IMR-90 (cell line): ENCODE measurements around the gene RCBTB1. TPM values are rescaled to one million over a fixed set of nuclear protein-coding genes. Genes with fewer than 3 reads are reported as not detected.

Experiments
- ATAC-seq: fragments of 200-7000 bp; cut with Tn5 transposase; 2 replicates; pipeline ENCODE4 v1.9.1; 2020; ENCODE audit warnings: low read depth, mild to moderate bottlenecking, moderate library complexity
- BruUV-seq: library from RNA; stranded (reverse); fragments of 400-500 nt; replicated peaks from 2 replicates; lab custom pipeline; 2021; lab: Mats Ljungman, UMichigan
- CTCF ChIA-PET: fragments of 300-600 bp; formaldehyde crosslinking; extraction: SDS; loops from one replicate; lab custom pipeline; 2021; ENCODE audit warnings: antibody characterized with exemption; lab: Yijun Ruan, JAX
- POLR2A ChIA-PET: fragments of 300-600 bp; sonication (Branson Sonifier 250); formaldehyde crosslinking; loops from one replicate; lab custom pipeline; 2022; ENCODE audit warnings: antibody characterized with exemption; ENCODE audit not compliant: unreplicated experiment; lab: Charles Lee
- DNase-seq: peaks from one replicate; pipeline ENCODE4 v3.0.0; 2013
- H2AFZ ChIP-seq: replicated peaks from 2 replicates; pipeline ENCODE3; 2013; ENCODE audit warnings: low read length, mild to moderate bottlenecking; ENCODE audit not compliant: poor library complexity
- H2AK5ac ChIP-seq: 2 replicates; pipeline ENCODE4 v1.6.1; 2013; ENCODE audit warnings: low read depth, low read length, inconsistent platforms
- H2AK9ac ChIP-seq: replicated peaks from 2 replicates; pipeline ENCODE3; 2013; ENCODE audit warnings: mild to moderate bottlenecking, low read depth, low read length, moderate library complexity; ENCODE audit not compliant: poor library complexity
- H2BK120ac ChIP-seq: 2 replicates; pipeline ENCODE4 v1.6.1; 2013; ENCODE audit warnings: low read depth, low read length, inconsistent platforms
- H2BK15ac ChIP-seq: 3 replicates; pipeline ENCODE4 v1.6.1; 2013; ENCODE audit warnings: low read depth, low read length, inconsistent platforms
- H2BK20ac ChIP-seq: 2 replicates; pipeline ENCODE4 v1.6.1; 2013; ENCODE audit warnings: low read depth, mild to moderate bottlenecking, inconsistent platforms, low read length, moderate library complexity
- H2BK5ac ChIP-seq: 2 replicates; pipeline ENCODE4 v1.6.1; 2013; ENCODE audit warnings: mild to moderate bottlenecking, low read depth, low read length, inconsistent platforms; ENCODE audit not compliant: poor library complexity, severe bottlenecking
- H3K14ac ChIP-seq: replicated peaks from 2 replicates; pipeline ENCODE4 v1.6.1; 2013; ENCODE audit warnings: low read depth, low read length, inconsistent platforms
- H3K18ac ChIP-seq: 2 replicates; pipeline ENCODE4 v1.6.1; 2013; ENCODE audit warnings: low read depth, low read length, control low read depth
- H3K23ac ChIP-seq: 2 replicates; pipeline ENCODE4 v1.6.1; 2013; ENCODE audit warnings: low read depth, low read length, inconsistent platforms
- H3K27ac ChIP-seq: 2 replicates; pipeline ENCODE4 v1.5.1; 2013; ENCODE audit warnings: mild to moderate bottlenecking, control low read depth, low read length; ENCODE audit not compliant: insufficient read depth
- H3K27me3 ChIP-seq: 2 replicates; pipeline ENCODE4 v1.6.1; 2013; ENCODE audit warnings: low read length; ENCODE audit not compliant: control insufficient read depth, insufficient read depth
- H3K36me3 ChIP-seq: 2 replicates; pipeline ENCODE4 v1.6.1; 2013; ENCODE audit warnings: low read length, mixed read lengths; ENCODE audit not compliant: control insufficient read depth, insufficient read depth
- H3K4ac ChIP-seq: 2 replicates; pipeline ENCODE4 v1.6.1; 2013; ENCODE audit warnings: low read depth, low read length, inconsistent platforms
- H3K4me1 ChIP-seq: 2 replicates; pipeline ENCODE4 v1.6.1; 2013; ENCODE audit warnings: low read length, mixed read lengths; ENCODE audit not compliant: control insufficient read depth, insufficient read depth
- H3K4me2 ChIP-seq: 2 replicates; pipeline ENCODE4 v1.6.1; 2013; ENCODE audit warnings: low read depth, mild to moderate bottlenecking, control low read depth, low read length, moderate library complexity
- H3K4me3 ChIP-seq: 2 replicates; pipeline ENCODE4 v1.5.1; 2013; ENCODE audit warnings: low read depth, mild to moderate bottlenecking, control low read depth, low read length, moderate library complexity; ENCODE audit not compliant: insufficient read depth
- H3K56ac ChIP-seq: 2 replicates; pipeline ENCODE4 v1.6.1; 2013; ENCODE audit warnings: low read length, inconsistent platforms; ENCODE audit not compliant: insufficient read depth; ENCODE audit errors: extremely low read depth
- H3K79me1 ChIP-seq, 2 experiments: 2 replicates each; pipeline ENCODE4 v1.6.1; 2013; ENCODE audit warnings: low read length in 2 of 2, inconsistent platforms in 1 of 2, low read depth in 1 of 2
- H3K9ac ChIP-seq: 2 replicates; pipeline ENCODE4 v1.6.1; 2013; ENCODE audit warnings: low read depth, low read length, control low read depth
- H3K9me1 ChIP-seq: 2 replicates; pipeline ENCODE4 v1.6.1; 2013; ENCODE audit warnings: low read length, inconsistent platforms; ENCODE audit not compliant: insufficient read depth
- H3K9me3 ChIP-seq: 2 replicates; pipeline ENCODE4 v1.6.1; 2013; ENCODE audit warnings: low read length; ENCODE audit not compliant: control insufficient read depth, insufficient read depth
- H4K20me1 ChIP-seq: 2 replicates; pipeline ENCODE4 v1.6.1; 2013; ENCODE audit warnings: low read length, inconsistent platforms; ENCODE audit not compliant: insufficient read depth
- H4K5ac ChIP-seq: 2 replicates; pipeline ENCODE4 v1.6.1; 2013; ENCODE audit warnings: mild to moderate bottlenecking, low read depth, low read length, control low read depth
- H4K8ac ChIP-seq, 2 experiments: 2 replicates each; pipeline ENCODE4 v1.6.1; 2013; ENCODE audit warnings: low read depth in 2 of 2, low read length in 2 of 2, control low read depth in 1 of 2, inconsistent platforms in 1 of 2
- H4K91ac ChIP-seq: 2 replicates; pipeline ENCODE4 v1.6.1; 2013; ENCODE audit warnings: low read depth, low read length, inconsistent platforms; ENCODE audit not compliant: insufficient read depth
- BHLHE40 ChIP-seq: fragments of 150-350 bp; IDR thresholded peaks from 2 replicates; pipeline ENCODE4 v1.6.1; 2016; ENCODE audit warnings: mild to moderate bottlenecking, low read depth, low read length
- MXI1 ChIP-seq: IDR thresholded peaks from 2 replicates; pipeline ENCODE4 v1.6.1; 2012; ENCODE audit warnings: low read depth, mild to moderate bottlenecking, low read length, moderate library complexity, borderline replicate concordance
- NFE2L2 ChIP-seq: fragments of 150-350 bp; IDR thresholded peaks from 2 replicates; pipeline ENCODE4 v1.6.1; 2016; ENCODE audit warnings: low read depth, mild to moderate bottlenecking, low read length
- POLR2A ChIP-seq: IDR thresholded peaks from 2 replicates; pipeline ENCODE4 v1.6.1; 2012; ENCODE audit warnings: mild to moderate bottlenecking, low read depth, low read length
- RFX5 ChIP-seq: IDR thresholded peaks from 2 replicates; pipeline ENCODE4 v1.8.0; 2012; ENCODE audit warnings: low read depth, mild to moderate bottlenecking, low read length, moderate library complexity
- USF2 ChIP-seq: fragments of 150-350 bp; IDR thresholded peaks from 2 replicates; pipeline ENCODE4 v1.6.1; 2017; ENCODE audit warnings: mild to moderate bottlenecking, antibody characterized with exemption, low read length, low read depth
- WGBS, 2 experiments: methylation state at CpG; one replicate each; pipeline versions ENCODE4 v1.1.5 to v1.1.7; 2013; ENCODE audit warnings: missing lambda C conversion rate in 2 of 2; ENCODE audit not compliant: insufficient read length in 1 of 2; ENCODE audit errors: extremely low coverage in 2 of 2; 5-methylcytosine and 5-hydroxymethylcytosine counted together
- dilution Hi-C: fragments of 300-500 bp; cut with HindIII; formaldehyde crosslinking; loops from one replicate; pipeline ENCODE4 v1.14.3; 2018; ENCODE audit warnings: low sequenced_read_pairs; ENCODE audit not compliant: unreplicated experiment
- in situ Hi-C: fragments of 300-500 bp; cut with MboI; formaldehyde crosslinking; loops from 3 replicates; pipeline ENCODE4 v1.14.3; 2019; ENCODE audit warnings: low sequenced_read_pairs, inconsistent platforms, mixed read lengths
- intact Hi-C: fragments of 100-400 bp; cut with micrococcal nuclease; formaldehyde crosslinking; loops from 2 replicates; pipeline ENCODE4 v1.10.0; 2022
- polyA plus RNA-seq, 3 experiments: library from polyadenylated mRNA; depleted of rRNA; stranded (reverse); fragments of >200 nt; gene quantifications; 2 replicates each; pipeline ENCODE4 v1.2.3, GENCODE V29; 2012; ENCODE audit warnings: low replicate concordance in 1 of 3
- total RNA-seq: library from RNA; depleted of rRNA; stranded (reverse); fragments of >200 nt; gene quantifications from 2 replicates; pipeline ENCODE4 v1.2.3, GENCODE V29; 2012

Gene RCBTB1
- total and polyA plus RNA-seq, 2 of the 4 experiments (the other 2 are of a cell fraction), result 11.3 to 11.6 TPM

DNA sequence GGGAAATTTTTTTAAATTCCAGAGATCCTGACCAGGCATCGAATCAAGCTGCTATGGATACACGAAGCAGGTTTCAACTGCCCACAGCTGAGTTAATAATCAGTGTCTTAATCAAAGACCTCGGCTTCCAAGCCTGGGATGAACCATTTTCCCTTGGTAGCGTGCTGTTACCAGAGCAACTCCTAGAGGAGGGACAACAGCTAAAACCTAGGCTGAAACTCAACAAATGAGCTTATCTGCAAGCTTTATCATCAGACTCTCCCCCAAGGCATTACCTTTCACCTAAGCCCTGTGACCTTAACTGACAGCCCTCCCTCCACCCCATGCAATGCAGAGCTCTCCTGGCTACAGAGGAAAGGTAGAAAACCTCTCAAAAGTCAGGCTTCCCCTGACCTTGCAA, 39.7 kb downstream of the RCBTB1 start:
- Histone ChIP-seq H3K79me1 (peaks cover 0 to 4% of the 10 kb centered on the region in 2 experiments; a peak in 1 of 4 replicates), H2BK20ac (no peak overlapping the region), H4K20me1 (no peaks in the 10 kb centered on the region), H4K5ac (no peak overlapping the region), H2AFZ (no peak overlapping the region), H3K4me2 (no peak overlapping the region), H3K9me1 (0 out of 2 replicates have a peak, but pooled peaks cover under 1% of the 10 kb centered on the region), H3K27ac (no peak overlapping the region), H3K9ac (no peak overlapping the region), H2AK5ac (no peak overlapping the region), H3K4me3 (no peak overlapping the region), H3K14ac (no peak overlapping the region), H3K18ac (no peak overlapping the region), H3K4me1 (no peaks in the 10 kb centered on the region), H3K23ac (no peak overlapping the region), H3K36me3 (peaks cover 26% of the 10 kb centered on the region), H3K9me3 (no peaks in the 10 kb centered on the region), H2BK5ac (no peak overlapping the region), H4K91ac (no peak overlapping the region), H2BK120ac (no peak overlapping the region), H3K56ac (no peak overlapping the region), H3K27me3 (no peaks in the 10 kb centered on the region), H2AK9ac (no peak overlapping the region), H3K4ac (no peak overlapping the region), H4K8ac (no peak overlapping the region), H2BK15ac (no peak overlapping the region)
- TF ChIP-seq MXI1, result no peak
- TF ChIP-seq RFX5, result no peak
- no peak for TF ChIP-seq USF2
- TF ChIP-seq BHLHE40, result no peak
- no peak for TF ChIP-seq POLR2A
- no peak for TF ChIP-seq NFE2L2
- in situ Hi-C loops, result no loop called here
- WGBS, 2 experiments, result 90% methylated on average over 4 of the region's 4 CpGs; no CpG with 5 or more reads in 1 of the 2 experiments
- POLR2A ChIA-PET, result no interaction called here
- DNase-seq (no peak), ATAC-seq (no peak)
- BruUV-seq, result no TSS peak
- intact Hi-C loops, result loop anchor here (1.0 kb wide), 1 partner anchor 33 kb away; no protein-coding TSS in a partner anchor
- dilution Hi-C loops, result no loop called here
- CTCF ChIA-PET, result no interaction called here
